ACC112 (cell line): ENCODE measurements around the gene HMG20B.

ENCODE experiments used
- H2AFZ ChIP-seq: fragments of 200-600 bp; sonication (generic); one replicate; pipeline ENCODE4 v1.6.0; 2017; ENCODE audit warnings: antibody characterized with exemption, low read length; ENCODE audit not compliant: unreplicated experiment
- H3K27ac ChIP-seq: fragments of 200-600 bp; sonication (generic); 2 replicates; pipeline ENCODE4 v1.5.1; 2014; ENCODE audit warnings: low read depth, mild to moderate bottlenecking, antibody characterized with exemption, low read length, moderate library complexity
- H3K27me3 ChIP-seq: fragments of 200-600 bp; sonication (generic); 2 replicates; pipeline ENCODE4 v1.6.1; 2014; ENCODE audit warnings: mild to moderate bottlenecking, antibody characterized with exemption, low read length, moderate library complexity, mixed read lengths; ENCODE audit not compliant: insufficient read depth
- H3K36me3 ChIP-seq: fragments of 200-600 bp; sonication (generic); 2 replicates; pipeline ENCODE4 v1.6.1; 2016; ENCODE audit warnings: mild to moderate bottlenecking, antibody characterized with exemption, low read length, moderate library complexity, mixed read lengths; ENCODE audit not compliant: insufficient read depth
- H3K4me1 ChIP-seq: fragments of 200-600 bp; sonication (generic); one replicate; pipeline ENCODE4 v1.6.1; 2016; ENCODE audit warnings: low read length, mixed read lengths; ENCODE audit not compliant: insufficient read depth, unreplicated experiment, control insufficient read depth
- H3K4me3 ChIP-seq: fragments of 200-600 bp; sonication (generic); 2 replicates; pipeline ENCODE4 v1.5.1; 2014; ENCODE audit warnings: mild to moderate bottlenecking, low read depth, low read length
- H3K79me2 ChIP-seq: fragments of 200-600 bp; sonication (generic); one replicate; pipeline ENCODE4 v1.6.0; 2016; ENCODE audit warnings: low read length; ENCODE audit not compliant: control insufficient read depth, unreplicated experiment, insufficient read depth

HMG20B gene

GRCh38 chr19:3537438-3538240 is 35.1 kb upstream of the HMG20B start:
- Histone ChIP-seq H3K36me3 (0 out of 2 replicates have a peak, but pooled peaks cover 5% of the 10 kb centered on the region), H3K27ac (no peak overlapping the region), H3K27me3 (no peaks in the 10 kb centered on the region), H2AFZ (no peak overlapping the region), H3K4me1 (no peaks in the 10 kb centered on the region), H3K79me2 (no peaks in the 10 kb centered on the region), H3K4me3 (no peak overlapping the region)

GRCh38 chr19:3538258-3538929 is 34.4 kb upstream of the HMG20B start:
- no peak overlapping the region for H3K4me3 ChIP-seq
- H3K27me3 ChIP-seq, result no peaks in the 10 kb centered on the region
- H3K79me2 ChIP-seq, result no peaks in the 10 kb centered on the region
- no peak overlapping the region for H2AFZ ChIP-seq
- H3K27ac ChIP-seq, result no peak overlapping the region
- H3K4me1 ChIP-seq, result no peaks in the 10 kb centered on the region
- H3K36me3 ChIP-seq, result 0 out of 2 replicates have a peak, but pooled peaks cover 5% of the 10 kb centered on the region

- no peak within 1 kb of the TSS for H3K4me3 ChIP-seq
Measured at GRCh38 chr19:3538965-3539755, 33.6 kb upstream of the HMG20B start, which contains the start of gene TEKTIP1. TEKTIP1 (plus strand) TSS chr19:3539174; CDS start chr19:3539178, 4 bp downstream.

GRCh38 chr19:3539756-3540118 is 33.0 kb upstream of the HMG20B start:
- Histone ChIP-seq H2AFZ (no peak overlapping the region), H3K4me1 (no peaks in the 10 kb centered on the region), H3K79me2 (no peaks in the 10 kb centered on the region), H3K36me3 (0 out of 2 replicates have a peak, but pooled peaks cover 5% of the 10 kb centered on the region), H3K4me3 (no peak overlapping the region), H3K27me3 (no peaks in the 10 kb centered on the region), H3K27ac (no peak overlapping the region)

More at GRCh38 chr19:3538965-3539755, 33.6 kb upstream of the HMG20B start, which contains the start of gene TEKTIP1:
- Histone ChIP-seq H3K36me3 (0 out of 2 replicates have a peak, but pooled peaks cover 5% of the 10 kb centered on the region), H3K27ac (no peak within 1 kb of the TSS), H3K79me2 (no peaks in the 10 kb centered on the region), H3K4me1 (no peaks in the 10 kb centered on the region), H3K27me3 (no peaks in the 10 kb centered on the region), H2AFZ (no peak within 1 kb of the TSS)

- Histone ChIP-seq H3K27ac (no peak overlapping the region), H3K36me3 (0 out of 2 replicates have a peak, but pooled peaks cover 5% of the 10 kb centered on the region), H2AFZ (no peak overlapping the region)
Measured at GRCh38 chr19:3543150-3544057, 29.3 kb upstream of the HMG20B start.

GRCh38 chr19:3544058-3544376 is 28.7 kb upstream of the HMG20B start:
- Histone ChIP-seq H2AFZ (no peak overlapping the region), H3K27ac (no peak overlapping the region), H3K36me3 (0 out of 2 replicates have a peak, but pooled peaks cover 5% of the 10 kb centered on the region), H3K79me2 (no peaks in the 10 kb centered on the region), H3K4me1 (no peaks in the 10 kb centered on the region), H3K27me3 (no peaks in the 10 kb centered on the region), H3K4me3 (no peak overlapping the region)

More at GRCh38 chr19:3543150-3544057, 29.3 kb upstream of the HMG20B start:
- Histone ChIP-seq H3K27me3 (no peaks in the 10 kb centered on the region), H3K79me2 (no peaks in the 10 kb centered on the region), H3K4me1 (no peaks in the 10 kb centered on the region), H3K4me3 (no peak overlapping the region)

- Histone ChIP-seq H3K4me3 (no peak overlapping the region), H3K27me3 (no peaks in the 10 kb centered on the region), H3K79me2 (no peaks in the 10 kb centered on the region), H2AFZ (no peak overlapping the region), H3K27ac (no peak overlapping the region), H3K4me1 (no peaks in the 10 kb centered on the region), H3K36me3 (no peaks in the 10 kb centered on the region)
Measured at GRCh38 chr19:3544742-3545668, 27.7 kb upstream of the HMG20B start.

- no peaks in the 10 kb centered on the region for H3K4me1 ChIP-seq
- no peaks in the 10 kb centered on the region for H3K27me3 ChIP-seq
- no peaks in the 10 kb centered on the region; the same call in 1 of the 2 replicates for H3K36me3 ChIP-seq
- no peaks in the 10 kb centered on the region for H3K79me2 ChIP-seq
- no peak overlapping the region for H2AFZ ChIP-seq
- no peak overlapping the region for H3K27ac ChIP-seq
- H3K4me3 ChIP-seq, result no peak overlapping the region
Measured at GRCh38 chr19:3545669-3546034, 27.1 kb upstream of the HMG20B start.

GRCh38 chr19:3546119-3546518 is 26.6 kb upstream of the HMG20B start:
- H3K4me1 ChIP-seq, result no peaks in the 10 kb centered on the region
- H3K27ac ChIP-seq, result no peak overlapping the region
- H2AFZ ChIP-seq, result no peak overlapping the region
- no peaks in the 10 kb centered on the region for H3K79me2 ChIP-seq
- H3K36me3 ChIP-seq, result no peaks in the 10 kb centered on the region; the same call in 1 of the 2 replicates
- no peaks in the 10 kb centered on the region for H3K27me3 ChIP-seq
- H3K4me3 ChIP-seq, result no peak overlapping the region
